Measurements from ENCODE around the gene SAMD10.

DNA sequence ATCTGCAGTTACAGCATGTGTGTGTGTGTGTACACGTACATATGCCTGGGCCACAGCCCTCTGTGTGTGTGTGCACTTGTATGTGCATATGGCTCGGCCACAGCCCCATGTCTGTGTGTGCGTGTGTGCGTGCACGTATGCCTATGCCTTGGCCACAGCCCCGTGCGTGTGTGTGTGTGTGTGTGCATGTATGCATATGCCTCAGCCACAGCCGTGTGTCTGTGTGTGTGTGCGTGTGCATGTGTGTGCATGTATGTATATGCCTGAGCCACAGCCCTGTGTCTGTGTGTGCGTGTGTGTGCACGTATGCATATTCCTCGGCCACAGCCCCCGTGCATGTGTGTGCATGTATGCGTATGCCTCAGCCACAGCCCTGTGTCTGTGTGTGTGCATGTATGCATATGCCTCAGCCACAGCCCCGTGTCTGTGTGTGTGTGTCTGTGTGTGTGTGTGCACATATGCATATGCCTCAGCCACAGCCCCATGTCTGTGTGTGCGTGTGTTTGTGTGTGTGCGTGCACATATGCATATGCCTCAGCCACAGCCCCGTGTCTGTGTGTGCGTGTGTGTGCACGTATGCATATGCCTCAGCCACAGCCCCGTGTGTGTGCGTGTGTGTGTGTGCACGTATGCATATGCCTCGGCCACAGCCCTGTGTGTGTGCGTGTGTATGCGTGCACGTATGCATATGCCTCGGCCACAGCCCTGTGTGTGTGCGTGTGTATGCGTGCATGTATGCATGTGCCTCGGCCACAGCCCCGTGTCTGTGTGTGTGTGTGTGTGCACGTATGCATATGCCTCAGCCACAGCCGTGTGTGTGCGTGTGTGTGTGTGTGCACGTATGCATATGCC is 41.9 kb upstream of the SAMD10 start:
- TF ChIP-seq CTCF (conservative IDR thresholded peaks at IDR 0.05 in 1 of 2, IDR thresholded peaks at IDR 0.05 in 1 of 2; ENCODE audit: low read depth in 1 of 2, low read length in 2 of 2) (no peak), EZH2 (IDR thresholded peaks at IDR 0.05; ENCODE audit: low read length, missing control alignments) (no peak)

Data from fibroblast of lung (primary cell).